Hepatic stellate cell (primary cell): Measurements from ENCODE around the gene ADI1.
"Not testable (repeated sequence)": the region's sequence is repeated elsewhere in the genome, so short reads cannot be mapped to it uniquely, and the experiment has no call there.

Experiments used
- DNase-seq: peaks from one replicate; pipeline ENCODE4 v3.0.0; 2011; ENCODE audit warnings: low spot score

ADI1 gene

DNA sequence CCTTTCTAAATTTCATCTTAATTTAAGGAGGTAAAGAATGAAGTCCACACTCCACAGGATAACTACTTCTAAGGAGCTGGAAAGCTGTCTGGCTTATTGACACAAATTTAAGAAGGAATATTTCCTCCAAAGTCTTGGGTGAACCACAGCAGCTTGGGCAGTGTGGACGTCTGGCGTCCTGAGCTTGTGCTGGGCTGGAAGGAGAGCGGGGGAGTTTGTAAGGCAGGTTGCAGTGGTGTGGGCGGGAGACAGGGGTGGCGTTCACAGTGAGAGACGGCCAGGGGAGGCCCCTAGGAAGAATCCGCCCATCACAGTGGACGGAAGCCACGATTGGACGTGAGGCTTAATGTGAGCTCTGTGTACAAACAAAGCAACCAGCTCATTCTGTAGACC, 25.7 kb downstream of the ADI1 start:
- peak; percentile 83 for DNase-seq

DNA sequence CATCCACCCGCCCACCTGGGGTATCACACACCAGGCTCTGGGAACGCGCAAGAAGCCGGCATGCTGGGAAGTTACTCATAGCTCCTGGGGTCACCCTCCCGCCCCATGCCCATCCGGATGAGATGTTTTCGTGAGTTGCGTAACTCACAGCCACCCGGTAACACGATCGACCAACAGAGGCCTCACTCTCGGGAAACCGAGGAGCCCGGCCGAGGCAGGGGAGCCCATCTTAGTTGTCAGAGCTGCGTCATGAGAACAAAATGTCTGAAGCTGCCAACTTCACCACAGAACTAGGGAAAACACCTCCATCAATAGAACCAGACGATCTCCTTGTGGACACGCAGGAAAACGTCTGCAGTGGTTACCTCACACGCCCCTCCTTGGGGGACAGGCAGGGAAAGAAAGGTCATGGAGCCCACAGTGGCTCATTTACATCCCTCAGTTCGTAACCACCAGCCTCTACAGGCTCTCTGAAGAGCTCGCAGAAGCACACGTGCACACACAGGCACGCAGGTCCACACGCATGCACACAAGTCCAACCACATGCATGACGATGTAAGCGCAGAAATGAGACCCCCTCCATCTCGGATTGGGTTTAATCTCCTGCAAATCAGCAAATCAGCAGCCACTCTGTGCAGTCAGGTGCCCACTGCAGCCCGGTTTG, 26.2 kb downstream of the ADI1 start:
- DNase-seq, result peak; percentile 95

DNA sequence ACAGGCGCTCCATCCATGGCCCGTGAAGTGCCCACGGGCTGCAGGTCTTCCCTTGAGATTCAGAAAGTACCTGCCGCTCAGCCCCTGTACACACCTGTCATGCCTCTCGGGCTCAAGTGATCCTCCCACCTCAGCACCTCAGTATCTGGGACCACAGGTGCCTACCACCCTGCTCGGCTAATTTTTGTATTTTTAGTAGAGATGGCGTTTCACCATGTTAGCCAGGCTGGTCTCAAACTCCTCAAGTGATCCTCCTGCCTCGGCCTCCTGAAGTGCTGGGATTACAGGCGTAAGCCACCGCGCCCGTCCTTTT, 26.9 kb downstream of the ADI1 start:
- not testable (repeated sequence) for DNase-seq

DNA sequence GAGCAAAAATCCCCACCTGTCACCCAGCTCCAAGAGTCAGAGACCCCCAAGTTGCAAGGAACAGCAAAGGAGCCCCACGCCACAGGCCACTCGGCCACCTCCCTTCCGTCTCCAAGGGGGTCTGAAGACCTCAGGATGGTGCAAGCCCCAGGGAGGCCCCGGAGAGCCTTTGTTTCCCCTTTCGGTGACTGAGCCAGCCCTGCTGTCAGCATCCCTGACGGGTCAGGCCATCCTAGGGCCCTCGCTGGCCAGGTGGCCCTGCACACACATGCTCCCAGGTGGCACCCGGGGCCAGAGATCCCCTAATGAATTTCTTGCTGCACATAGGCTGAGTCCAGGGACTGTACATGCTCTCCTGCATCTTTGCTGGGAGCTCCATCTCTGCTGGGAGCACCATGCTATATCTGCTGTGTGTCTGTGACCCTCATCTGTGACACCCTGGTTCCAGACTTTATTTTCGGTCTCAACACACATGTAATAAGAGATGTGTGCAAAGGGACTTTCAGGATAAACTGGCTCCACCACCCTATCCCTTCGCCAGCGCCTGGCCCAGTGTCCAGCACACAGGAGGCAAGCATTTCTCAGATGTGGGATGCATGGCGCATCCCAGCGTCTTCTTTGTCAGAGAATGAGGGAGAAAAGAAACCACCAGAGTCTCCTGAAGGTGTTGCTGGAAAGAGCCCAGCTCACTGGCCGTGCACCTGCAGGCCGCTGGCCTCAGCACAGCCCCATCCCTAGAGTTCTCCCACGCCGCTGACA, 27.4 kb downstream of the ADI1 start:
- DNase-seq, result no peak

DNA sequence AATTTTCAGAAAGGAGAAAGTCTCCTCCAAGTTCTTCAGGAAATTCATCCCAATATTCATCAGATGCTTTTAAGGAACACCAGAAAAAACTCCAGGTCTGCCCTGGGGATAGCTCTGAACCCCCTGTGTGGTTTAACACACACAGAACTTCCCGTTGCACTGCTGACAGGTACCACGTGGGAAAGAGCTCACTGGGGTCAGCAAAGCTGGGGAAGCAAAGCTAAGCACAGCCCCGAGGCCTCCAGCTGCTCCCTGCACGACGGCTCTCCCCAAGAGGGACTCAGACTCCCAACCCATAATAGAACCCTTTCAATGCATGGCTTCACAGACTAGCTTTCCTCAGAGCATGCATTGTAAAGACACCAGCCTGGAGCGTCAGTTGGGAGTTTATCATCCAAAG, 28.0 kb downstream of the ADI1 start:
- no peak for DNase-seq

DNA sequence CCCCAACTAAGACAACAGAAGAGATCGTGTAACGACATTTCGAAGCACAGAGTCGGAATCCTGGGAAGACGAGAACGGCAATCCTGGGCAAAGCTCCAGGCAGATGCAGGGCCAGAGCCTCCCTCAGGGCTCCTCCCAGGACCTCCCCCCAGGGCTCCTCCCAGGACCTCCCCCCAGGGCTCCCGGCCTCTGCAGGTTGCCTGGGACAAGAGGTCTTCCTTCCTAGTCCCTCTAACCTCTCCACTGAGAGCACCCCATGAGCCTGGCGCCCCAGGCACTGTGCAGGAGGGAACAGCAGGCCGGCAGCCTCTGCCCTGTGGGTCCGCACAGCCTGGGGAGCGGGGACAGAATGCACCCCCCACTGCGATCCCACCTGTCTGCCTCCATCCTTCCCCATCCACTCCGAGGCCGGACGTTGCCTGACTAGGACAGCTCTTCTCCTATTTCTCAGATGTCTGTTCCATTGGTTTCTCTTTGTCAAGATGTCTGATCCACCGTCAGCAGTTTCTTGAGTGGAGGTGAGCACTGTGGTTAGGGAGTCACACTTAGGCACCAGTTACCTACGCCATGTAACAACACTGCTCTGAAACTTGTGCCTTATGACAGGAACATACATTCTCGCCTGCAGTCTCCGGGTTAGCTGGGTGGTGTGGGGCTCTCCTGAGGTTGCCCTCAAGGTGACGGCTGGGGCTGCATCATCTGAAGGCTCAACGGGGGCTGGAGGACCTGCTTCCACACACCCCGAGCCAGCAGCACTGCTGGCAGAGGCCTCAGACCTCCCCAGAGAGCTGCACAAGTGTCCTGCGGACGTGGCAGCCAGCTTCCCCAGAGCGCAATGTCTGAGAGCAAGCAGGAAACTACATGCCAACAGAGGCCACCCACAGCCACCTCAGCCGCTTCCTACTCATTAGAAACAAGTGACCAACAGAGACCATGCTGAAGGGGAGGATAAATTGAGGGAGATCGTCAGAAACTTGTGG, 28.9 kb downstream of the ADI1 start:
- no peak for DNase-seq

DNA sequence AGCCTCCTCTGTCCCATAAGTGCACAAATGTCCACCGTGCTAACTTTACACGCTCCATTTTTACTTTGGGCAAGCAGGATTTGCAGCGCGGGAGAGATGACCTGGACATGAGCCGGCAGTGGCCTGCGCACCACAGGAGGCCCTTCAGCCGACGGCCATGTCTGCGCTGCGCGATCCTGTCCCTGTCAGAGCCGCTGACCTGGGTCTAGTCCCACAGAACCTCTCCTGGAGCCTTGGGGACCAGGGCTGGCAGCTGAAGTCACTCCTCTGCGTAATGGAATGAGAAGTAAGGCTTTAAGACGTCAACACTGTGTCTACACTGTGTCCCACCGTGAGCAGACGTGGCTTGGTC, 29.6 kb downstream of the ADI1 start:
- no peak for DNase-seq

DNA sequence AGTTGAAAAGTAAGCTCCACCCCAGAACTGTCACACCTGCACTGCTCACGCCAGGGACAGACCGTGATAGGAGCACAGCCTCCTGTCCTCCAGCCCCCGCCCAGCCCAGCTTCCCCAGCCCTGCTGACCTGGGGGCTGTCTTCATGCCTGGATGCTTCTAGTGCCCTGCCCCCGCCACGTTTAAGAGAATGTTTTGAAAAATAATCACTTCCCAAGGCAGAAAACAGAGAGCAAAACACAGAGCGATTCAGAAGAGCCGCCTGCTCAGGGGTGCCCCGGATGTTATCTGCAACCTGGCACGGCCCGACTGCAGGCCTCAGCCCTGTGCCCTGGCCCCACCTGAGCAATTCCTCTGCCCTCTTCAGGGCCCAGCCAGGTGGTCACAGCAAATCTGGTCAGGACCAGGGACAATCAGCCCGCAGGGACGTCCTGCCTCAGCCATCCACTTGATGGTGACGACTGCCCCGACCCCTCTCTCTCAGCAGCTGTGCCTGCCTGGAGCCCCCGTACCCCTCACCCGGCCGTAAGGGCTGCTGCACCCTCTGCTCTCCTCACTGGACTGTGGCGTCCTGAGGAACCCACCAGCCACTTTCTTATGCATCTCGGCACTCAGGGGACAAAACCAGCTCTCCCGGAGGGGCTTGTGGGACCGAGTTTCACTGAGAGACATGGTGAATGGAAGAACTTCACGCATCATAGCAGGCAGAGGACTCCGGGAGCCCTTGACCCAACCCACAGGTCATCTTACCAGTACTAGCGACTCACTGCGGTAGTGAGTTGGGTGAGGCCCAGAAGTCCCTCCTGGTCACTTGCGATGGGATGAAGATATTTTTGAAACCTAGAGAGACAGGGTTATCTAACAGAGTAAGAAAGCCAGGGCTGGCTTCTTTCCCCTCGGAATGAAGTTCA, 30.2 kb downstream of the ADI1 start:
- DNase-seq, result no peak

DNA sequence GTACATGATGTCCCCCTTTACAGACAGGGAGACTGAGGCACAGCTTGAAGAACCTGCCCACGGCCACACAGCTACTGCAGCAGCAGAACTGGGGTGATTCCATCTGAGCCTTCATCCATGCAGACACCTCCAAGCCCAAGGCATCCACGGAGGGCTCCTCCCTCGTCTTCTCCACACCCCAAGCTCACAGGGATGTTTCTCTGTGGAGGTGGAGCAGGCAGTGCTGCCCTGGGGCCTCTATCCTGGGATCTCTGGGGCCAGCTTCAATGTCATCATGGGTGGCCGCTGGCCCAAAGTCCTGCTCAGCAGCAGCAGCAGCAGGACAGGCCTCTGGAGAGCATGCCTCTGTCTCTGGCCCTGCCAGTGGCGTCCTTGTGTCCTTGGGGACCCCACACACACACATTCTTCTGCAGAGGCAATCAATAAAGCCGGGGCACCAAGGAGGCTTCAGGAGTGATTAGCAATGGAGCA, 31.2 kb downstream of the ADI1 start:
- no peak for DNase-seq

DNA sequence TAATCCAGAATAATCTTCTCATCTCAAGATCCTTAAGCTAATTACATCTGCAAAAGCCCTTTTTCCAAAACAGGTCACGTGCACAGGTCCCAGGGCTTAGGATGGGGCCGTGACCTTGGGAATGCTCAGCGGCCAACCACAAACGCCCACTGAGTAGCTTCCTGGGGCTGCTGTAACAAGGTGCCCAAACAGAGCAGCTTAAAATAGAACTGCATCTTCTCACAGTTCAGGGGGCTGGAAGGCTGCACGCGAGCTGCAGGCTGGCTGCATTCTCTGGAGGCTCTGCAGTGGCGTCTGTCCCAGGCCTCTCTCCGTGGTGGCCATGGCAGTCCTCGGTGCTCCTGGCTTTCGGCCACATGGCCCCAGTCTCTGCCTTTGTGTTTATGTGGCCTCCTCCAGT, 31.9 kb downstream of the ADI1 start:
- no peak for DNase-seq

DNA sequence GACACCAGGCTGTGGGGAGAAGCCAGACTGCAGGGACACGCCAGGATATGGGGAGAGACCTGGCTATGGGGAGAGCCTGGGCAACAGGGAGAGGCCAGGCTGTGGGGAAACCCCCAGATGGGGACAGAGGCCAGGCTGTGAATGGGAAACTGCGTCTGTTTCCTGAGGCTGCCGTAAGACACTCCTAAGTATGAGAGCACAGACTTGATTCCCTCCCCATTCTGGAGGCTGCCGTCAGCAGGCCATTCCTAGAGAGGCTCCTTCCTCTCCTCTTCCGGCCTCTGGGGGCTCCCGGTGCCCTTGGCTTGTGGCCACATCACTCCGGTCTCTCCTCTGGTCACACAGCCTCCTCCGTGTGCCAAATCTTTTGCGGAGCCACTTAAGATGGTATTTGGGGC, 32.3 kb downstream of the ADI1 start:
- DNase-seq, result no peak

DNA sequence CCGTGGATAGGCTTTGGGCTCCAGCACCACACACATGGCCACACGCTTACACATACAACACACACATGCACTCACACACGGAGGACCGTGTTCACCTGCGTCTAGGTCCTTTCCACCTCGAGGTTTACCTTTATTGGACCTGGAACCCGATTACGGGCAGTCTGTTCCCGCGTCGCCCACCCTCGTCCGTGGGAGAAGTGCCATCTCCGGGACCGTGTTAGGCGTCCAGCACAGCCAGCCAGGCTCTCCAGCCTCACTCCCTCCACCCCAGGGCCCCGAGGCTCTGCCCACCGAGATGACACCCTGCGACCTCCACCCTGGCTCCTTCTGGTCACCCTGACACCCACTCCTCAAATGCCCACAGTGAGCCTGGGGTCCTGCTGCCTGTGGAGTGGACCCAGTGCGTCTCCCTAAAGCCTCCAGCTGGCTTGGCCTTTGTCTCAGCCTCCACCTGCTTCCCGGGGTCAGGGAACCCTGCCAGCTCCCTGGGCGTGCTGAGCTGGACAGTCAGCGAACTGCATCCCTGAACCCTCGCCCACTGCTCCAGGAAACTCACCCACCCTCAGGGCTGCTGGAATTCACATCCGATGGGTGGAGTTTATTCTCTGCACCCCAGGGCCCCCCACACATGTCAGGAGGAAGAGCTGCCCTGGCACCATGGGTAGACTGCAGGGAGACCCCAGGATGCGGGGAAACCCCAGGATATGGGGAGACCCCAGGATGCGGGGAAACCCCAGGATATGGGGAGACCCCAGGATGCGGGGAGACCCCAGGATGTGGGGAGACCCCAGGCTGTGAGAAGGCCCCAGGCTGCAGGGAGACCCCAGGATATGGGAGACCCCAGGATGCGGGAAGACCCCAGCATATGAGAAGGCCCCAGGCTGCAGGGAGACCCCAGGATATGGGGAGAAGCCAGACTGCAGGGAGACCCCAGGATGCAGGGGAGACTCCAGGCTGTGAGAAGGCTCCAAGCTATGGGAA, 33.0 kb downstream of the ADI1 start:
- DNase-seq, result no peak

DNA sequence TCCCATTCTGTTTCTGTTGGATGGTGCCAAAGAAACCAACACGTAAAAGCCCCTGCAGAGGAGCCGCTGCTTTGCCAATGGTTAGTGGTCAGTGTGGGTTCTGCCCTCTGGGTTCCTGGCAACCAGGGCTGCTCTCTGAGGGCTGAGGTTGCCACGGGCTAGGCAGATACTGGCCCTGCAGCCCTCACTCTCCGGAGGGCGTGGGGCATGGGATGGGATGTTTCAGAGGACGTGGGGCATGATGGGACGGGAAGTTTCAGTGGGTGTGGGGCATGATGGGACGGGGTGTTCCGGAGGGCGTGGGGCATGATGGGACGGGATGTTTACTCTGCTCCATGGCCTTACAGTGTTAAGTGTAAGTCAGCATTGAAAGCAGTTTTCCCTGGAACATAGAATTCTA, 34.2 kb downstream of the ADI1 start:
- no peak for DNase-seq

DNA sequence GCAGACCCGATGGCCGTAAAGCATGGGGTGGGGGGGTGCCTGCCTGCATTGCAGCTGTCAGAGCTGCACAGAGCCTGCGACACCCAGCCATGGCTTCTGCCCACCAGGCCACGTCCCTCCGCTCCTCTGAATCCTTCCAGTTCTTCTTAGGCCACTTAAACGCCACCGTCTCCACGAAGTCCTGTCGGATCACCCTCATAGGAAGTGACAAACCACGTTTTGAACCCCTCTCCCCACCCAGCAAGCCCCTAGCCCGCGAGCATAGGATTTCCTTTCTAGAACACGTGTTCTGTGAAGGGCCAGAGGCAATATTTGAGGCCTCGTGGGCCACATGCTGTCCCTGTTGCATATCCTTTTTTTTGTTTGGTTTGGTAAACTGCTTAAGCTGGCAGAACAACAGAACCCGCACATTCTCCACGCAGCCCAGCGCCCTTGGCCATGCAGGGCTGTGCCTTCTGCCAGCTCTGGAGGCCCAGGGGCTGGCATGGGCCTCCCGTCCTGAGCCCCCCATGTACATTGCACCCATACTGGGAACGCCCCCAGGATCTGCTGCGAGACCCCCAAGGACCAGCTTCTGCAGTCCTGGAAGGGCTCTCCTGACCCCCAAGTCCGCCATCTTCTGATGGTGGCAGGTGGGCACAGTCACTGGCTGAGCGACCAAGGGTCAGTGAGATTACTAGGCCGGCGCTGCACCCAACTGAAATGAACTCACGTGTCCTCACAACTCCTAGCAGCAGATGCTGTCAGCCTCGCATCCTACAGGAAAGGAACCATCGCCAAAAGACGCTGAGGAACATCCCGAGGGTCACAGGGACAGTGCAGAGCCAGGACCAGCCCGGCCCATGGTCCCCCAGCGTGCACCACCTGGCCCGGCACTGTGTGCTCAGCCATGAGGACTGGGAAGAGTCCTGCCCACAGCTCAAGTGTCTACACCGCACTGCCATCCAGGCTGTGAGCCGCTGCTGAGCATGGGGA, 35.1 kb downstream of the ADI1 start:
- no peak for DNase-seq

DNA sequence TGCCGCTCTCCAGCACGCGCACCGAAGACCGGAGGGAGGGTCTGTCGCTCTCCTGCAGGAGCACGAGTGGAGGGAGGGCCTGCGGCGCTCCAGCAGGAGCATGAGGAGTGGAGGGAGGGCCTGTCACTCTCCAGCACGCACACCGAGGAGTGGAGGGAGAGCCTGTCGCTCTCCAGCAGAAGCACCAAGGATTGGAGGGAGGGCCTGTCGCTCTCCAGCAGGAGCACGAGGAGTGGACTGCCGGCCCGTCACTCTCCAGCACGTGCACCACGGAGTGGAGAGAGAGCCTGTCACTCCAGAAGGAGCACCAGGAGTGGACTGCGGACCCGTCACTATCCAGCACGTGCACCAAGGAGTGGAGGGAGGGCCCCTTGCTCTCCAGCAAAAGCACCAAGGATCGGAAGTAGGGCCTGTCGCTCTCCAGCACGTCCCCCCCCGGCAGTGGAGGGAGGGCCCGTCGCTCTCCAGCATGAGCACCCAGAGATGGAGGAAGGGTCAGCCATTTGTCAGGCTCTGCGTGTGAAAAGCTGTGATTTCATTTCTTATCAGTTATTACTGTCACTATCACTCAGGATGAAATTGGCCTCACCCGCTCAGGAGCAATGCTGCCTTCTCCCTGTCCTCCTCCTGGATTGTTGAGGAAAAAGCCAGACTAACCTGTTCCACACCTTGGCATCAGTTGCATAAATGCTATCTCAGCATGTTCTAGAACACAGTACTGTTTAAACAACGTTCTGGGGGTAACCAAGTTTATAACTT, 35.9 kb downstream of the ADI1 start:
- peak; percentile 83 for DNase-seq

DNA sequence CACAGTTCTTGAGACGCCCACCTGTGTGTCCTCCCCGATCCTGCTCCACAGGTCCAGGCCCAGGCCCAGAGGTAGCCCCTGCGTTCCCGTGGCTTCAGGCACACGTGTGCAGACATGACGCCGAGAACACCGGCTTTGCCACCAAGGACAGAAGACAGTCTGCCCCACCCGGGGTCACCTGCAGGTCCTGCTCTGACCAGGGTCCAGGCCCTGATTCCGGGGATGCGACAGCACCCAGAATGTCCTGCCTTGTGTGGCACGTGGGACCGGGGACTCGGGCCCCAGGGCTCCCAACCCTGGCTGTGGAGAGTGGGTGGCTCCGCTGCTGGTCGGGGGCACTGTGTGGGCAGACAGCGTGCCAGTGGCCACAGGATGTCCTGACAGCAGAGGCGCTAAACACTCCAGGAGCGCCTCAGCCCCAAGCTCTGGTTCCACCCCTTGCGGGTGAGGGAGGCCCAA, 36.9 kb downstream of the ADI1 start:
- no peak for DNase-seq

DNA sequence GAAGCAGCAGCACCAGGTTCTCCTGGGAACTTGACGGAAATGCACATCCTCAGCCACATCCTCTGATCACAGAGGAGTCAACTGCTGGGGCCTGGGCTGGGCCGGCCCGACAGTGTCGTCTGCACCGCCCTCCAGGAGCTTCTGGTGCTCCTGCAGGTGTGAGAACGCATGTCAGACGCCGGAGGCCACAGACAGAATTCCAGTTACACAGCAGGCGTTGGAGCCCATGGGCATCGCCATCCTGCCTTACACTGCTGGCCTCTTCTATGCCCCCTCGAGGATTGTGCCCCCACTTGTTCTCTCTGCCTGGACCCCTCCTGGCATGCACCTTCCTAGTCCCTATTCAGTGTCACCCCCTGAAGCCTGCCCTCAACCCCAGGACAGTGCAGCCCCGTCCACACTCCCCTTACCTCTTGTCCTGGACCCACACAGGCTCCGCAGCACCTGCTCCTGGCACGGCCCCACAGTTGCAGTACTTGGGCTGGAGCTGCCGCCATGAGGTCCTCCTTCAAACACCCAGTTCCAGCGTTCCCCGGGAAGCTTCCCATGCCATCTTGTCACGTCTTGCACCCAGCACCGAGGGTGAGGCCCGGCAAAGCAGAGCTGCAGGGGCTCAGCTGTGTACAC, 37.5 kb downstream of the ADI1 start:
- no peak for DNase-seq

DNA sequence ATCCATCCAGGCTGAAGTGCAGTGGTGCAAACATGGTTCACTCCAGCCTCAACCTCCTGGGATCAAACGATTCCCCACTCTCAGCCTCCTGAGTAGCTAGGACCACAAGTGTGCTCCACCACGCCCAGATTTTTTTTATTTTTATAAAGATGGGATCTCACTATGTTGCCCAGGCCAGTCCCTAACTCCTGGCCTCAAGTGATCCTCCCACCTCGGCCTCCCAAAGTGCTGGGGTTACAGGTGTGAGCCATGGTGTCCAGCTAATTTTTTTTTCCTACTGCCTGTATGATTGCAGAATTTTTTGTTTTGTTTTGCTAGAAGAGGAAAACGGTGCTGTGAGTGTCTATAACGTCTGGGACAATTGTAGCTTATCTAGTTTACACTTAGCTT, 38.3 kb downstream of the ADI1 start:
- no peak for DNase-seq
